H1 (cell line): ENCODE results near the gene CBARP. TPM values are rescaled to one million over a fixed set of nuclear protein-coding genes. Genes with fewer than 3 reads are reported as not detected.

Source experiments
- CTCF ChIA-PET: fragments of 300-600 bp; sonication (Branson Sonifier 250); formaldehyde crosslinking; loops from one replicate; lab custom pipeline; 2021; ENCODE audit not compliant: partially characterized antibody; lab: Charles Lee
- POLR2A ChIA-PET: fragments of 300-600 bp; sonication (Branson Sonifier 250); formaldehyde crosslinking; loops from one replicate; lab custom pipeline; 2021; ENCODE audit warnings: inconsistent platforms; ENCODE audit not compliant: partially characterized antibody; lab: Charles Lee
- DNase-seq, 2 experiments: peaks; one replicate each; pipeline versions ENCODE4 v3.0.0 to v3.0.0-alpha.2; 2010 to 2022; ENCODE audit warnings: low spot score in 2 of 2, low read depth in 1 of 2, mixed read lengths in 1 of 2
- FAIRE-seq: peaks from 2 replicates; lab custom pipeline; 2011; peaks lifted over from hg19 to GRCh38; lab: Jason Lieb, UNC
- H2AFZ ChIP-seq: 2 replicates; pipeline ENCODE4 v1.8.1; 2012; ENCODE audit warnings: low read length, inconsistent platforms
- H2AK5ac ChIP-seq: 2 replicates; pipeline ENCODE4 v1.6.1; 2013; ENCODE audit warnings: low read depth, low read length
- H2BK120ac ChIP-seq: replicated peaks from 2 replicates; pipeline ENCODE3; 2013; ENCODE audit warnings: low read depth, low read length, inconsistent platforms
- H2BK12ac ChIP-seq: 2 replicates; pipeline ENCODE4 v1.6.1; 2013; ENCODE audit warnings: low read depth, low read length
- H2BK15ac ChIP-seq: 2 replicates; pipeline ENCODE4 v1.6.1; 2013; ENCODE audit warnings: low read length
- H2BK20ac ChIP-seq: 2 replicates; pipeline ENCODE4 v1.6.1; 2013; ENCODE audit warnings: low read length
- H2BK5ac ChIP-seq: 2 replicates; pipeline ENCODE4 v1.6.1; 2013; ENCODE audit warnings: low read depth, low read length
- H3K14ac ChIP-seq: 2 replicates; pipeline ENCODE4 v1.6.1; 2013; ENCODE audit warnings: inconsistent platforms; ENCODE audit not compliant: insufficient read length
- H3K18ac ChIP-seq: 2 replicates; pipeline ENCODE4 v1.6.1; 2013; ENCODE audit warnings: low read length; ENCODE audit errors: extremely low read depth
- H3K23ac ChIP-seq: 2 replicates; pipeline ENCODE4 v1.6.1; 2013; ENCODE audit warnings: inconsistent platforms; ENCODE audit not compliant: insufficient read length
- H3K23me2 ChIP-seq: 2 replicates; pipeline ENCODE4 v1.6.1; 2013; ENCODE audit warnings: low read depth, low read length
- H3K27ac ChIP-seq: 2 replicates; pipeline ENCODE4 v1.6.1; 2011; ENCODE audit warnings: low read depth, low read length, inconsistent platforms
- H3K27me3 ChIP-seq, 4 experiments: replicated peaks in 1 of 4; 1 replicate in 1 of 4; 2 replicates in 3 of 4; pipeline versions ENCODE4 v1.6.1 to v1.8.1; 2011 to 2013; ENCODE audit warnings: low read length in 3 of 4, mild to moderate bottlenecking in 3 of 4, inconsistent platforms in 2 of 4, mixed read lengths in 2 of 4, moderate library complexity in 1 of 4; ENCODE audit not compliant: control insufficient read depth in 3 of 4, insufficient read depth in 3 of 4; ENCODE audit errors: extremely low read depth in 1 of 4
- H3K36me3 ChIP-seq, 4 experiments: 2 replicates each; pipeline versions ENCODE4 v1.6.1 to v1.8.1; 2011 to 2013; ENCODE audit warnings: mild to moderate bottlenecking in 4 of 4, low read length in 3 of 4, moderate library complexity in 2 of 4, control low read depth in 1 of 4, inconsistent platforms in 1 of 4; ENCODE audit not compliant: insufficient read depth in 4 of 4, control insufficient read depth in 2 of 4
- H3K4ac ChIP-seq: replicated peaks from 2 replicates; pipeline ENCODE3; 2013; ENCODE audit warnings: low read length, low read depth, mixed read lengths, inconsistent platforms; ENCODE audit not compliant: insufficient read length
- H3K4me1 ChIP-seq, 4 experiments: replicated peaks in 1 of 4; 1 replicate in 1 of 4; 2 replicates in 3 of 4; pipeline versions ENCODE4 v1.6.1 to v1.8.1; 2011 to 2013; ENCODE audit warnings: low read length in 3 of 4, inconsistent platforms in 2 of 4, mixed read lengths in 1 of 4; ENCODE audit not compliant: insufficient read depth in 4 of 4, control insufficient read depth in 3 of 4
- H3K4me2 ChIP-seq, 2 experiments: 2 replicates each; pipeline versions ENCODE4 v1.6.1 to v1.8.1; 2011 to 2013; ENCODE audit warnings: low read depth in 2 of 2, low read length in 2 of 2, control low read depth in 1 of 2, inconsistent platforms in 1 of 2, mild to moderate bottlenecking in 1 of 2; ENCODE audit not compliant: insufficient read depth in 1 of 2
- H3K4me3 ChIP-seq, 4 experiments: fragments of 200-600, 300-600 bp in 1 of 4; sonication (generic), shearing (Covaris generic), sonication (Bioruptor Twin) in 1 of 4; 2 replicates each; pipeline versions ENCODE4 v1.5.1 to v1.8.1; 2011 to 2016; ENCODE audit warnings: low read length in 4 of 4, low read depth in 3 of 4, control low read depth in 2 of 4, inconsistent platforms in 2 of 4, mild to moderate bottlenecking in 2 of 4, mixed read lengths in 1 of 4, moderate library complexity in 1 of 4; ENCODE audit not compliant: insufficient read depth in 2 of 4; ENCODE audit errors: extremely low read depth in 1 of 4
- H3K56ac ChIP-seq: replicated peaks from 2 replicates; pipeline ENCODE3; 2013; ENCODE audit warnings: low read depth, mild to moderate bottlenecking, mixed read lengths, low read length, inconsistent platforms; ENCODE audit not compliant: insufficient read length
- H3K79me1 ChIP-seq: 2 replicates; pipeline ENCODE4 v1.6.1; 2013; ENCODE audit warnings: low read depth, low read length, control low read depth
- H3K79me2 ChIP-seq, 2 experiments: 2 replicates each; pipeline versions ENCODE4 v1.6.1 to v1.8.1; 2012 to 2013; ENCODE audit warnings: low read length in 2 of 2, mild to moderate bottlenecking in 2 of 2, inconsistent platforms in 1 of 2; ENCODE audit not compliant: insufficient read depth in 2 of 2, control insufficient read depth in 1 of 2
- H3K9ac ChIP-seq, 4 experiments: replicated peaks in 1 of 4; 1 replicate in 1 of 4; 2 replicates in 3 of 4; pipeline versions ENCODE4 v1.6.1 to v1.8.1; 2011 to 2013; ENCODE audit warnings: low read depth in 3 of 4, low read length in 3 of 4, control low read depth in 2 of 4, mild to moderate bottlenecking in 2 of 4, moderate library complexity in 2 of 4, inconsistent platforms in 1 of 4; ENCODE audit errors: extremely low read depth in 1 of 4
- H3K9me3 ChIP-seq, 2 experiments: 2 replicates each; pipeline versions ENCODE4 v1.6.1 to v1.8.1; 2012 to 2013; ENCODE audit warnings: mild to moderate bottlenecking in 2 of 2, moderate library complexity in 2 of 2, control low read depth in 1 of 2, inconsistent platforms in 1 of 2, low read depth in 1 of 2, low read length in 1 of 2, mixed read lengths in 1 of 2; ENCODE audit not compliant: insufficient read depth in 2 of 2
- H4K20me1 ChIP-seq, 2 experiments: replicated peaks in 1 of 2; 2 replicates each; pipeline versions ENCODE3 to v1.8.1; 2011 to 2013; ENCODE audit warnings: inconsistent platforms in 2 of 2, low read length in 2 of 2, mild to moderate bottlenecking in 1 of 2; ENCODE audit not compliant: insufficient read depth in 2 of 2, control insufficient read depth in 1 of 2
- H4K5ac ChIP-seq: 2 replicates; pipeline ENCODE4 v1.6.1; 2013; ENCODE audit warnings: low read length, low read depth, mixed read lengths, inconsistent platforms; ENCODE audit not compliant: insufficient read length
- H4K8ac ChIP-seq: 2 replicates; pipeline ENCODE4 v1.8.0; 2013; ENCODE audit warnings: mild to moderate bottlenecking, moderate library complexity, low read length, inconsistent platforms; ENCODE audit not compliant: insufficient read depth; ENCODE audit errors: extremely low read depth
- H4K91ac ChIP-seq: replicated peaks from 2 replicates; pipeline ENCODE3; 2013; ENCODE audit warnings: low read length, mixed read lengths, inconsistent platforms; ENCODE audit not compliant: insufficient read length
- ASH2L ChIP-seq: fragments of 200-600, 300-600 bp; sonication (generic); IDR thresholded peaks from one replicate; pipeline ENCODE4 v1.7.1; 2017; ENCODE audit warnings: low read length
- CREB1 ChIP-seq: IDR thresholded peaks from 2 replicates; pipeline ENCODE4 v1.6.1; 2012; ENCODE audit warnings: inconsistent platforms
- EZH2 ChIP-seq: fragments of 200-600 bp; sonication (generic); IDR thresholded peaks from 2 replicates; pipeline ENCODE4 v1.7.1; 2012; ENCODE audit warnings: low read depth, mild to moderate bottlenecking, moderate library complexity, low read length, inconsistent platforms; ENCODE audit not compliant: severe bottlenecking
- KDM5A ChIP-seq: fragments of 200-600 bp; IDR thresholded peaks from 2 replicates; pipeline ENCODE4 v1.7.1; 2012; ENCODE audit warnings: mild to moderate bottlenecking, low read length, inconsistent platforms, mixed read lengths
- RNF2 ChIP-seq: fragments of 200-900, 300-1000 bp; sonication (generic); IDR thresholded peaks from 2 replicates; pipeline ENCODE4 v1.7.1; 2016; ENCODE audit warnings: borderline replicate concordance, low read depth, mild to moderate bottlenecking, antibody characterized with exemption, low read length; ENCODE audit not compliant: poor library complexity, severe bottlenecking; ENCODE audit errors: missing control alignments
- SIN3A ChIP-seq, 2 experiments: IDR thresholded peaks in 1 of 2; conservative IDR thresholded peaks in 1 of 2; 2 replicates each; pipeline ENCODE4 v1.6.1; 2011 to 2012; ENCODE audit warnings: low read length in 2 of 2, improper control_type of control experiment in 1 of 2, low read depth in 1 of 2, mild to moderate bottlenecking in 1 of 2
- SIRT6 ChIP-seq: IDR thresholded peaks from one replicate; pipeline ENCODE4 v1.7.1; 2012; ENCODE audit warnings: low read length, inconsistent platforms
- SP4 ChIP-seq: IDR thresholded peaks from 2 replicates; pipeline ENCODE4 v1.6.1; 2012; ENCODE audit warnings: low read length, inconsistent platforms
- YY1 ChIP-seq: IDR thresholded peaks from 2 replicates; pipeline ENCODE4 v1.6.1; 2011; ENCODE audit warnings: low read depth, mild to moderate bottlenecking, low read length
- WGBS, 2 experiments: shearing (Covaris generic) in 1 of 2; methylation state at CpG; one replicate each; pipeline versions ENCODE4 v1.1.6 to v1.1.7; 2013 to 2015; ENCODE audit warnings: low lambda C conversion rate in 2 of 2, mixed read lengths in 2 of 2, inconsistent platforms in 1 of 2, low coverage in 1 of 2, missing lambda C conversion rate in 1 of 2; ENCODE audit not compliant: insufficient replicate concordance in 2 of 2, insufficient coverage in 1 of 2, insufficient read length in 1 of 2; ENCODE audit errors: extremely low coverage in 1 of 2, missing lambda C conversion rate in 1 of 2; 5-methylcytosine and 5-hydroxymethylcytosine counted together
- polyA plus RNA-seq, 7 experiments: library from polyadenylated mRNA; depleted of rRNA in 3 of 7; stranded (reverse) in 5 of 7; unstranded in 2 of 7; fragments of >200 nt in 5 of 7; fragments of 200-250 nt in 2 of 7; gene quantifications; 1 replicate in 5 of 7; 2 replicates in 1 of 7; 4 replicates in 1 of 7; pipeline versions ENCODE4 v1.2.1 to v1.2.3, GENCODE V29; 2011 to 2013; ENCODE audit warnings: missing spikeins in 2 of 7, mixed read lengths in 2 of 7
- total RNA-seq: library from RNA; stranded (reverse); fragmentation: NEBNext Ultra II Directional; extraction: Animal tissue kit (Norgen Biotek cat#: 25700); gene quantifications from 2 replicates; pipeline ENCODE4 v1.2.1, GENCODE V29; 2021
- TF ChIP-seq, protein P1 (sequence below): IDR thresholded peaks from 2 replicates; pipeline ENCODE4 v1.6.1; 2011; ENCODE audit warnings: low read depth, mild to moderate bottlenecking, low read length; ENCODE audit not compliant: insufficient read depth

Gene CBARP
- total and polyA plus RNA-seq, 2 of the 8 experiments (the other 6 are each of a cell fraction or from before 2014, with no cell fraction given) = 4.9 to 14.7 TPM

DNA sequence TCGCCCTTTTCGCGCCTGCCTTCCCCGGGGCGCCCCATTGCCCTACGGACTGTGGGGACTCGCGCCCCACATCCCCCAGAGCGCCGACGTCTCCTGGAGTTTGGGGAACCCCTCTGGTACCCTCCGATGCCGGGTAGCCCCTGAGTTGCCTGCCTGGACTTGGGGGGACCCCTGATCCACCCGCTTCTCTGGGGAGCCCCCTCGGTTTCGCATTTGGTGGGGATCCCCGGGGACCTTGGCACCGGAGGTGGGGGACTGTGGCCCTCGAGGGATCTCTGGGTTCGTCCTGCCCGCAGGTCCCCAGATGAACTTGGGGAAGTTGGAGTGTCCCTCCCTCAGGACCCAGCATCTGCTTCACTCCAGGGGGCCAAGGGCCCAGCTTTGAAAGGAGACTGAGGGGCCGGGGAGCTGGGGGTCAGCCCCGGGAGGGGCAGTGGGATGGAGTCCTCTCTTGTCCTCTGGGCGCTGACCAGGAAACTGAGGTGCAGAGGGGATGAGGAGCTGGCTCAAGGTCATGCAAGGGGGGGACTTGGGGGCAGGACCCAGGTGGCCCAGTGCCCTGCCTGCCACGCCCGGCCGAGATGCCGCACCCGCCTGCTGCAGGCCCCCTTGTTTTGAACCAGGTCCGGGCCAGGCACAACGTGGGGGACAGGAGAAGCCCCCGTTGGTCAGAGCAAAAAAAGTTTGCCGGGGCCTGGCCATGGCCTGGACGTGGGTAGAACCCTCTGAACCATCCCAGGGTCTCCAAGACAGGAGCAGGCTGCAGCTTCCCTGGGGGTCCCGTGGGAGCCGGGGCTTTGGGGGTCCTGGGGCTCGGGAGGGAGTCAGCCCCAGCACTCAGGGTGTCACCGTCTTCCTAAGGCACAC lies 48.9 kb upstream of the CBARP start:
- POLR2A ChIA-PET = interaction anchor here (0.8 to 2.2 kb wide), 8 partner anchors 14 to 84 kb away, joined by 3 to 11 read pairs (median 4); partner anchors contain the start of genes CIRBP and MIDN
- no peak overlapping the region for H2BK12ac ChIP-seq
- H3K27me3 ChIP-seq = peaks cover 0 to 21% (median 12%) of the 10 kb centered on the region in 4 experiments; a peak in 5 of 7 replicates
- CTCF ChIA-PET = interaction anchor here (1.1 kb wide), 1 partner anchor 29 kb away, joined by 3 read pairs; no protein-coding TSS in a partner anchor
- H2AK5ac ChIP-seq = no peak overlapping the region
- DNase-seq = no peak
- WGBS, 2 experiments = 55% methylated on average over 30 of the region's 38 CpGs; no CpG with 5 or more reads in 1 of the 2 experiments
- H3K4me2 ChIP-seq = peak overlapping the region; percentile 32 to 79; a peak in 3 of 4 replicates
- H3K79me1 ChIP-seq = no peaks in the 10 kb centered on the region
- H3K9ac ChIP-seq = no peak overlapping the region
- no peak overlapping the region for H3K23ac ChIP-seq
- no peak overlapping the region for H2BK120ac ChIP-seq
- H2BK15ac ChIP-seq = no peak overlapping the region
- H3K18ac ChIP-seq = no peak overlapping the region
- H2BK20ac ChIP-seq = no peak overlapping the region
- peaks cover 0 to 21% (median 9%) of the 10 kb centered on the region in 4 experiments; a peak in 5 of 7 replicates for H3K4me1 ChIP-seq
- peak overlapping the region; percentile 16 for H3K56ac ChIP-seq
- H3K9me3 ChIP-seq = no peaks in the 10 kb centered on the region
- H4K8ac ChIP-seq = peak overlapping the region; percentile 79
- no peak overlapping the region for H4K91ac ChIP-seq
- peak overlapping the region; percentile 47 to 67 (median 49) for H3K4me3 ChIP-seq
- peaks cover 0 to 4% of the 10 kb centered on the region in 2 experiments for H4K20me1 ChIP-seq
- no peak overlapping the region for H3K4ac ChIP-seq
- H2AFZ ChIP-seq = no peak overlapping the region
- H3K27ac ChIP-seq = no peak overlapping the region
- H4K5ac ChIP-seq = no peak overlapping the region
- no peak for FAIRE-seq
- H3K36me3 ChIP-seq = no peaks in the 10 kb centered on the region
- H3K79me2 ChIP-seq = no peaks in the 10 kb centered on the region
- H3K14ac ChIP-seq = no peak overlapping the region
- H2BK5ac ChIP-seq = no peak overlapping the region
- peaks cover 5% of the 10 kb centered on the region; the same call in 1 of the 2 replicates for H3K23me2 ChIP-seq
- TF ChIP-seq CREB1 (no peak), YY1 (no peak), SIRT6 (no peak), ASH2L (no peak), SP4 (no peak), EZH2 (no peak), KDM5A (no peak), SIN3A (conservative IDR thresholded peaks at IDR 0.05 in 1 of 2, IDR thresholded peaks at IDR 0.05 in 1 of 2; ENCODE audit: low read depth in 1 of 2, low read length in 2 of 2) (no peak), RNF2 (no peak)
- TF ChIP-seq, protein P1, sequence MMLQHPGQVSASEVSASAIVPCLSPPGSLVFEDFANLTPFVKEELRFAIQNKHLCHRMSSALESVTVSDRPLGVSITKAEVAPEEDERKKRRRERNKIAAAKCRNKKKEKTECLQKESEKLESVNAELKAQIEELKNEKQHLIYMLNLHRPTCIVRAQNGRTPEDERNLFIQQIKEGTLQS = no peak
